NCI-H1417 (cell line): ENCODE data around the gene SSMEM1.
A peak's percentile ranks its signal among the peaks of the same experiment; 100 is the strongest.
"Not testable (repeated sequence)": the region's sequence is repeated elsewhere in the genome, so short reads cannot be mapped to it uniquely, and the experiment has no call there.

Source experiments
- DNase-seq, 3 experiments: peaks; one replicate each; lab custom pipeline; 2025; lab: John Stamatoyannopoulos, UW

The SSMEM1 gene

GRCh38 chr7:130207642-130208041 is at the start of gene SSMEM1:
Gene SSMEM1, plus strand, starts transcription at chr7:130207860. Its CDS starts 51 bp downstream, at chr7:130207911.
- no peak for DNase-seq

GRCh38 chr7:130160023-130160422 is 47.6 kb upstream of the SSMEM1 start:
- DNase-seq, result no peak

GRCh38 chr7:130160455-130160854 is 47.2 kb upstream of the SSMEM1 start:
- DNase-seq, result no peak

GRCh38 chr7:130162196-130162595 is 45.5 kb upstream of the SSMEM1 start:
- no peak for DNase-seq

- no peak for DNase-seq
Observed at GRCh38 chr7:130174237-130174959, 33.3 kb upstream of the SSMEM1 start.

- DNase-seq, result no peak
Observed at GRCh38 chr7:130178251-130178650, 29.4 kb upstream of the SSMEM1 start.

GRCh38 chr7:130179631-130180030 is 28.0 kb upstream of the SSMEM1 start:
- DNase-seq, result no peak

GRCh38 chr7:130180571-130181262 is 26.9 kb upstream of the SSMEM1 start:
- no peak for DNase-seq

- no peak for DNase-seq
Observed at GRCh38 chr7:130181263-130181605, 26.4 kb upstream of the SSMEM1 start.

GRCh38 chr7:130182990-130183389 is 24.7 kb upstream of the SSMEM1 start:
- DNase-seq, result no peak

- not testable (repeated sequence) for DNase-seq
Observed at GRCh38 chr7:130184349-130184748, 23.3 kb upstream of the SSMEM1 start.

GRCh38 chr7:130187360-130187759 is 20.3 kb upstream of the SSMEM1 start:
- DNase-seq, result no peak

GRCh38 chr7:130189343-130189742 is 18.3 kb upstream of the SSMEM1 start:
- DNase-seq, result no peak

GRCh38 chr7:130191791-130192190 is 15.9 kb upstream of the SSMEM1 start:
- no peak for DNase-seq

- DNase-seq, result no peak
Observed at GRCh38 chr7:130195396-130195795, 12.3 kb upstream of the SSMEM1 start.

- DNase-seq, result no peak
Observed at GRCh38 chr7:130196476-130196875, 11.2 kb upstream of the SSMEM1 start.

- DNase-seq, result no peak
Observed at GRCh38 chr7:130197094-130197493, 10.6 kb upstream of the SSMEM1 start.

- peak in 2 of 3 experiments; percentile 49 to 83 for DNase-seq
Observed at GRCh38 chr7:130201796-130202195, 5.9 kb upstream of the SSMEM1 start.

GRCh38 chr7:130205084-130205947 is 2.3 kb upstream of the SSMEM1 start, which contains the start of gene TMEM209:
Gene TMEM209, minus strand, starts transcription at chr7:130205406. Its CDS starts 31 bp downstream, at chr7:130205375.
- peak; percentile 99 to 100 (median 99) for DNase-seq

GRCh38 chr7:130207033-130207432 is 627 bp upstream of the SSMEM1 start:
- DNase-seq, result no peak

- DNase-seq, result no peak
Observed at GRCh38 chr7:130208516-130208915, 856 bp downstream of the SSMEM1 start.

- peak in 2 of 3 experiments; percentile 63 to 81 for DNase-seq
Observed at GRCh38 chr7:130210181-130210935, 2.7 kb downstream of the SSMEM1 start.
